Activated CD8-positive, alpha-beta T cell treated with anti-CD3 and anti-CD28 coated beads, Interleukin-2, amount 10 ng/mL, durations not matched to agents 7 days and 5 days (primary cell): ENCODE data around the gene GLIPR1L2. TPM values are rescaled to one million over a fixed set of nuclear protein-coding genes. Genes with fewer than 3 reads are reported as not detected.
"Not testable (repeated sequence)": the region's sequence is repeated elsewhere in the genome, so short reads cannot be mapped to it uniquely, and the experiment has no call there.

Source experiments
- ATAC-seq: fragments of 150-1000 bp; cut with Tn5 transposase; one replicate; pipeline ENCODE4 v1.10.0; 2021; ENCODE audit warnings: moderate library complexity
- CTCF ChIA-PET: fragments of 350-600 bp; sonication (Branson Sonifier 250); formaldehyde crosslinking; loops from one replicate; lab custom pipeline; 2021; ENCODE audit warnings: antibody characterized with exemption; lab: Charles Lee
- POLR2A ChIA-PET: fragments of 350-600 bp; sonication (Branson Sonifier 250); formaldehyde crosslinking; loops from one replicate; lab custom pipeline; 2021; ENCODE audit warnings: antibody characterized with exemption; lab: Charles Lee
- DNase-seq: peaks from one replicate; pipeline ENCODE4 v3.0.0-alpha.2; 2020
- H3K27ac Mint-ChIP-seq: one replicate; pipeline ENCODE4 v1.8.0; 2021; ENCODE audit warnings: mild to moderate bottlenecking, mixed read lengths
- H3K27me3 Mint-ChIP-seq: one replicate; pipeline ENCODE4 v1.8.0; 2021; ENCODE audit warnings: low read depth, mixed read lengths
- H3K36me3 Mint-ChIP-seq: one replicate; pipeline ENCODE4 v1.8.0; 2021; ENCODE audit warnings: low read depth, mixed read lengths
- H3K4me1 Mint-ChIP-seq: one replicate; pipeline ENCODE4 v1.8.0; 2021; ENCODE audit warnings: low read depth, mixed read lengths
- H3K4me3 Mint-ChIP-seq: one replicate; pipeline ENCODE4 v1.8.0; 2021; ENCODE audit warnings: mild to moderate bottlenecking, mixed read lengths
- H3K9me3 Mint-ChIP-seq: one replicate; pipeline ENCODE4 v1.8.0; 2022; ENCODE audit warnings: mixed read lengths; ENCODE audit not compliant: insufficient read depth
- total RNA-seq, 2 experiments: library from RNA; stranded (reverse); gene quantifications; one replicate each; pipeline ENCODE4 v1.2.3, GENCODE V29; 2021

GLIPR1L2 gene
- total RNA-seq, 2 experiments from 2014 or later, result not detected

DNA sequence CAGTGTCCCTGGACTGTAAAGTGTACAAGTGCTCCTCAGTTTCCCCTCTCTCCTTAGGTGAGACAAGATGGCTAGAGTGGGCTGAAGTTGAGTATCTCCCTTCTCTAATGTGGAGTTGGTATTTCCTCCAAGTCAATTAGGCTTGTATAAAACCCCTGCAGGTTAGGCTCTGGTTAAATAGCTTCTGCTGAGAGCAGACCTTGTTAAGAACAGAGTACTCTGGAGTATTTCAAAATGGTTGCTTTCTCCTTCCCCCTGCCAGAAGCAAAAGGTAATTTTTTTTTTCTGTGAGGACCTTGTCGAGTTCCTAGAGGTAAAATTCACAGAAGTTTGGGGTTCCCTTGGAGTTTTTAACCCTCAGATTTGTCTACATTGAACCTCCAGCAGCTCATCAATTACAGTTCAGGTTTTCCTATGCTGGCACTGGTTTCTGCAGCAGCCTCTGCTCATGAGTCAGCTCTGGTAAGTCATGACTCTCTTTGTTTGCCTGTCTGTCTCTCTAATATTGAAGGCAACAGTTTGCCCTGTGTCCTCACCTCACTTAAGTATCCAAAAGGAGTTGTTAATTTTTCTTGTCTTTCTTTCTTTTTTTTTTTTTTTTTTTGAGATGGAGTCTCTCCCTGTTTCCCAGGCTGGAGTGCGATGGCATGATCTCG is 61.9 kb downstream of the GLIPR1L2 start:
- H3K36me3 Mint-ChIP-seq, result peaks cover 12% of the 10 kb centered on the region
- CTCF ChIA-PET, result interaction anchor here (1.0 to 1.6 kb wide), 3 partner anchors 14 to 118 kb away, joined by 3 to 5 read pairs (median 3); partner anchors contain the start of genes GLIPR1 and GLIPR1L1
- no peak overlapping the region for H3K4me3 Mint-ChIP-seq
- DNase-seq, result no peak
- no peak for ATAC-seq
- peaks cover 3% of the 10 kb centered on the region for H3K9me3 Mint-ChIP-seq
- H3K27ac Mint-ChIP-seq, result no peak overlapping the region
- POLR2A ChIA-PET, result interaction anchor here (0.7 kb wide), 1 partner anchor 464 kb away, joined by 4 read pairs; no protein-coding TSS in a partner anchor
- H3K27me3 Mint-ChIP-seq, result peaks cover 2% of the 10 kb centered on the region
- peaks cover 18% of the 10 kb centered on the region for H3K4me1 Mint-ChIP-seq

GRCh38 chr12:75455839-75456238 is 65.0 kb downstream of the GLIPR1L2 start:
- no peak overlapping the region for H3K4me3 Mint-ChIP-seq
- no peak for DNase-seq
- H3K36me3 Mint-ChIP-seq, result peaks cover 21% of the 10 kb centered on the region
- H3K27ac Mint-ChIP-seq, result no peak overlapping the region
- CTCF ChIA-PET, result interaction anchor here (1.1 to 3.4 kb wide), 5 partner anchors 10 to 64 kb away, joined by 3 to 24 read pairs (median 4); partner anchors contain the start of genes GLIPR1 and GLIPR1L2
- POLR2A ChIA-PET, result interaction anchor here (1.1 kb wide), 1 partner anchor 25 kb away, joined by 4 read pairs; the partner anchor contains the start of gene GLIPR1
- H3K9me3 Mint-ChIP-seq, result peaks cover 12% of the 10 kb centered on the region
- no peak for ATAC-seq
- H3K27me3 Mint-ChIP-seq, result no peaks in the 10 kb centered on the region
- H3K4me1 Mint-ChIP-seq, result peaks cover 43% of the 10 kb centered on the region

DNA sequence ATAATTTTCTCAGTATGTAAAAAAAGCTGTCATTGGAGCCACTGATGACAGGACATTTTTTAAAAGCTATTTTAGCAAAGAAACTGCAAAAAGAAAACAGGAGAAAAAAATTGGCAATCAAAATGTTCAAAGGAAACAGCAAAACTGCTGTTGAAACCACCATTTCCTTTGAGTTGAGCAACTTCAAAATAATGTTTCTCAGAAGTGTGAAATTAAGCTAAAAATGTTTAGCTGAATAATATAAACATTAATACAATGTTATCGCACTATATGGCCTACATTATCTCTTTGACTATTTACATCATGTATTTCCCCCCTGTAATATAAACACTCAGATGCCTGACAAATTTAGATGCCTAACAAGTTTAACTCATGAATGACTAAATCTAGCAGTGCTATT is 66.3 kb downstream of the GLIPR1L2 start:
- Mint-ChIP-seq H3K27me3 (no peaks in the 10 kb centered on the region), H3K4me1 (peaks cover 43% of the 10 kb centered on the region), H3K9me3 (peaks cover 12% of the 10 kb centered on the region), H3K4me3 (no peak overlapping the region), H3K36me3 (peaks cover 21% of the 10 kb centered on the region), H3K27ac (peak overlapping the region; percentile 27)
- ChIA-PET POLR2A (interaction anchor here (0.8 kb wide), 1 partner anchor 54 kb away, joined by 4 read pairs; the partner anchor contains the start of gene KRR1), CTCF (interaction anchor here (1.0 to 3.4 kb wide), 4 partner anchors 12 to 66 kb away, joined by 3 to 24 read pairs (median 6); partner anchors contain the start of gene GLIPR1L2)
- DNase-seq (no peak), ATAC-seq (peak; percentile 44)

DNA sequence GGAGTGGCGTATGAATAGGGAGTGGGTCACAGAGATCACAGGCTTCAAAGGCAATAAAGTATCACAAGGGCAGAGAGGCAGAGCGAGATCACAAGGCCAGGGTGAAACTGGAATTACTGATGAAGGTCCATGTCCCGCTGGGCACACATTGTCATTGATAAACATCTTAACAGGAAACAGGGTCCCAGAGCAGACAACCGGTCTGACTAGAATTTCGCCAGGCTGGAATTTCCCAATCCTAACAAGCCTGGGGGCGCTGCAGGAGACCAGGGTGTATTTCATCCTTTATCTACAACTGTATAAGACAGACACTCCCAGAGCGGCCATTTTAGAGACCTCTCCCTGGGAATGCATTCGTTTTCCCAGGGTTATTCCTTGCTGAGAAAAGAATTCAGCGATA is 67.0 kb downstream of the GLIPR1L2 start:
- Mint-ChIP-seq H3K36me3 (peaks cover 21% of the 10 kb centered on the region), H3K9me3 (peaks cover 16% of the 10 kb centered on the region), H3K27ac (peak overlapping the region; percentile 20), H3K4me1 (peaks cover 43% of the 10 kb centered on the region)
- DNase-seq, H3K27me3 Mint-ChIP-seq, ATAC-seq, H3K4me3 Mint-ChIP-seq: not testable (repeated sequence)
- ChIA-PET POLR2A (interaction anchor here (0.8 kb wide), 1 partner anchor 53 kb away, joined by 4 read pairs; the partner anchor contains the start of gene KRR1), CTCF (interaction anchor here (1.0 to 3.4 kb wide), 4 partner anchors 11 to 67 kb away, joined by 3 to 24 read pairs (median 6); partner anchors contain the start of gene GLIPR1L2)

DNA sequence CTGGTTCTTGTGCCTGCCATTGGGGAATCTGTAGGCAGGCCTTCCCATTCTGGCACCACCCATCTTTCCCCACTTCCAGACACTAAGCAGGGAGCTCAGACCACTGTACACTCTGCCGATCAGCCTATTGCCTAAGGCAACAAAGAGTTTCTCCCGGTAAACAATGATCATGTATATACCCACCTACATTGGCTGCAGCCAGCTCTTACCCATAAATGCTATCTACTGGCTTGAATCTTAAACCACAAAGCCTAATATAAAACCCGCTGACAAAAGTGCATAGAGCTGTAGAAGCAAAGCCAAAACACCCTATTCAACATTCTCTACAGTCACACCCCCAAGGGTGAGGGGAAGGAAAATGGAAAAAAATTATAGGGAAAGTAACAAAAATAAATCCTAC is 68.9 kb downstream of the GLIPR1L2 start:
- H3K27ac Mint-ChIP-seq, result no peak overlapping the region
- peaks cover 3% of the 10 kb centered on the region for H3K27me3 Mint-ChIP-seq
- DNase-seq (no peak), ATAC-seq (no peak)
- H3K4me1 Mint-ChIP-seq, result peaks cover 43% of the 10 kb centered on the region
- H3K9me3 Mint-ChIP-seq, result peaks cover 16% of the 10 kb centered on the region
- POLR2A ChIA-PET, result interaction anchor here (2.6 kb wide), 1 partner anchor 20 kb away, joined by 6 read pairs; the partner anchor contains the start of gene GLIPR1
- CTCF ChIA-PET, result interaction anchor here (1.2 to 2.5 kb wide), 4 partner anchors 11 to 25 kb away, joined by 4 to 10 read pairs (median 7); partner anchors contain the start of gene GLIPR1
- H3K36me3 Mint-ChIP-seq, result peaks cover 21% of the 10 kb centered on the region
- no peak overlapping the region for H3K4me3 Mint-ChIP-seq

- DNase-seq, result no peak
- ATAC-seq, result no peak
- H3K36me3 Mint-ChIP-seq, result peaks cover 21% of the 10 kb centered on the region
- H3K27me3 Mint-ChIP-seq, result peaks cover 3% of the 10 kb centered on the region
- peaks cover 16% of the 10 kb centered on the region for H3K9me3 Mint-ChIP-seq
- no peak overlapping the region for H3K27ac Mint-ChIP-seq
- CTCF ChIA-PET, result interaction anchor here (0.6 to 2.5 kb wide), 5 partner anchors 10 to 1413 kb away, joined by 3 to 10 read pairs (median 5); partner anchors contain the start of gene GLIPR1
- H3K4me1 Mint-ChIP-seq, result peaks cover 43% of the 10 kb centered on the region
- no peak overlapping the region for H3K4me3 Mint-ChIP-seq
- POLR2A ChIA-PET, result interaction anchor here (2.6 kb wide), 1 partner anchor 20 kb away, joined by 6 read pairs; the partner anchor contains the start of gene GLIPR1
These were observed 69.3 kb downstream of the GLIPR1L2 start for GRCh38 chr12:75460204-75460603.

- ChIA-PET POLR2A (no interaction called here), CTCF (interaction anchor here (1.8 kb wide), 1 partner anchor 81 kb away, joined by 5 read pairs; the partner anchor contains the start of gene GLIPR1L2)
- DNase-seq (no peak), ATAC-seq (no peak)
- H3K27ac Mint-ChIP-seq, result no peak overlapping the region
- H3K4me1 Mint-ChIP-seq, result peaks cover 7% of the 10 kb centered on the region
- H3K9me3 Mint-ChIP-seq, result no peaks in the 10 kb centered on the region
- no peak overlapping the region for H3K4me3 Mint-ChIP-seq
- peaks cover 3% of the 10 kb centered on the region for H3K27me3 Mint-ChIP-seq
- no peaks in the 10 kb centered on the region for H3K36me3 Mint-ChIP-seq
These were observed 81.3 kb downstream of the GLIPR1L2 start for GRCh38 chr12:75471902-75472890.

GRCh38 chr12:75474116-75474515 is 83.2 kb downstream of the GLIPR1L2 start:
- DNase-seq, result no peak
- Mint-ChIP-seq H3K27me3 (peaks cover 3% of the 10 kb centered on the region), H3K36me3 (no peaks in the 10 kb centered on the region), H3K4me1 (peaks cover 26% of the 10 kb centered on the region), H3K9me3 (no peaks in the 10 kb centered on the region), H3K27ac (no peak overlapping the region), H3K4me3 (no peak overlapping the region)
- POLR2A ChIA-PET, result no interaction called here
- CTCF ChIA-PET, result interaction anchor here (1.1 to 2.6 kb wide), 2 partner anchors 10 to 13 kb away, joined by 4 to 17 read pairs; no protein-coding TSS in a partner anchor
- ATAC-seq, result no peak

DNA sequence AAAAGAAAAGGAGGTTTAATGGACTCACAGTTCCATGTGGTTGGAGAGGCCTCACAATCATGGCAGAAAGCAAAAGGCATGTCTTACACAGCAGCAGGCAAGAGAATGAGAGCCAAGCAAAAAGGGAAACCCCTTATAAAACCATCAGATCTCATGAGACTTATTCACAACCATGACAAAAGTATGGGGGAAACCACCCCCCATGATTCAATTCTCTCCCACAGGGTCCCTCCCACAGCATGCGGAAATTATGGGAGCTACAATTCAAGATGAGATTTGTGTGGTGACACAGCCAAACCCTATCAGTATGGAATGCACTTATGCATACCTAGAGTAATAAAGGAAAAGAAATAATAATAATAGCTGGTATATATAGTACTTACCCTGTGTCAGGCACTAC is 85.2 kb downstream of the GLIPR1L2 start:
- H3K27me3 Mint-ChIP-seq, result peaks cover 3% of the 10 kb centered on the region
- H3K36me3 Mint-ChIP-seq, result no peaks in the 10 kb centered on the region
- DNase-seq (no peak), ATAC-seq (no peak)
- no peaks in the 10 kb centered on the region for H3K9me3 Mint-ChIP-seq
- ChIA-PET CTCF (interaction anchor here (1.1 kb wide), 1 partner anchor 9 kb away, joined by 5 read pairs; no protein-coding TSS in a partner anchor), POLR2A (no interaction called here)
- H3K27ac Mint-ChIP-seq, result no peak overlapping the region
- H3K4me1 Mint-ChIP-seq, result peaks cover 40% of the 10 kb centered on the region
- H3K4me3 Mint-ChIP-seq, result no peak overlapping the region

DNA sequence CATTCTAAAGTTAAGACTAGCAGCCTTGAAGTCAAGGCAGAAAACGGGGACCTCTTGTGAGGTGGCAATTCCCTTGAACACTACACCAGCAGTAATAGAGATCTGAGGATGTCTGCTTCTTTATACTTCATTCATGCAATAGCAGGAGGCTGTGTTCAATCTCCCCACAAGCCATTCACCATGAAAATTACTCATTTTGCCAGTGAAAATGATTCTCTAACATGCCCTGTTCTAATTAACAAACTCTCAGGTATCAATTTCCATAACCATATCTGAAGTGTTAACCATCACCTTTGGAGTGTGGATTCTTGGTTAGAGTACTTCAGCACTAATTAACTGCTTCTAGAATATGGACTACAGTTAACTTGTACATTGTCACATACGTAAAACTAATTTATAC is 86.2 kb downstream of the GLIPR1L2 start:
- CTCF ChIA-PET, result interaction anchor here (0.6 kb wide), 1 partner anchor 8 kb away, joined by 3 read pairs; no protein-coding TSS in a partner anchor
- Mint-ChIP-seq H3K4me3 (no peak overlapping the region), H3K27me3 (peaks cover 3% of the 10 kb centered on the region), H3K4me1 (peaks cover 46% of the 10 kb centered on the region), H3K36me3 (no peaks in the 10 kb centered on the region), H3K27ac (no peak overlapping the region), H3K9me3 (no peaks in the 10 kb centered on the region)
- ATAC-seq (no peak), DNase-seq (no peak)
- POLR2A ChIA-PET, result no interaction called here
